GM12878 (cell line): Measurements from ENCODE around the gene SRA1. TPM values are rescaled to one million over a fixed set of nuclear protein-coding genes. Genes with fewer than 3 reads are reported as not detected.
A peak's percentile ranks its signal among the peaks of the same experiment; 100 is the strongest.

ENCODE experiments used
- ATAC-seq: fragments of 200-7000 bp; cut with Tn5 transposase; 3 replicates; pipeline ENCODE4 v1.9.1; 2020; ENCODE audit warnings: mild to moderate bottlenecking, moderate library complexity
- BruUV-seq: library from RNA; stranded (reverse); fragments of 400-500 nt; replicated peaks from 2 replicates; lab custom pipeline; 2021; lab: Mats Ljungman, UMichigan
- CTCF ChIA-PET: fragments of 300-600 bp; sonication (Branson Sonifier 250); formaldehyde crosslinking; extraction: SDS; loops from one replicate; lab custom pipeline; 2021; ENCODE audit warnings: inconsistent platforms; lab: Yijun Ruan, JAX
- POLR2A ChIA-PET: fragments of 350-600 bp; formaldehyde crosslinking; extraction: SDS; loops from one replicate; lab custom pipeline; 2021; ENCODE audit warnings: inconsistent platforms; lab: Charles Lee
- RAD21 ChIA-PET: fragments of 300-600 bp; sonication (Branson Sonifier 250); formaldehyde crosslinking; loops from one replicate; lab custom pipeline; 2023; ENCODE audit warnings: antibody characterized with exemption; ENCODE audit not compliant: unreplicated experiment; lab: Charles Lee
- SMC1A ChIA-PET: fragments of 300-600 bp; sonication (Branson Sonifier 250); formaldehyde crosslinking; loops from one replicate; lab custom pipeline; 2023; ENCODE audit not compliant: unreplicated experiment, uncharacterized antibody; lab: Charles Lee
- DNase-seq: peaks from one replicate; pipeline ENCODE4 v3.0.0-alpha.2; 2011; ENCODE audit warnings: low read depth, low spot score
- FAIRE-seq: peaks from 3 replicates; lab custom pipeline; 2011; peaks lifted over from hg19 to GRCh38; lab: Jason Lieb, UNC
- H2AFZ ChIP-seq: 2 replicates; pipeline ENCODE4 v1.6.0; 2011; ENCODE audit warnings: low read depth, low read length, control low read depth; ENCODE audit not compliant: control insufficient read depth
- H3K27ac ChIP-seq: 2 replicates; pipeline ENCODE4 v1.5.1; 2011; ENCODE audit warnings: control low read depth; ENCODE audit not compliant: control insufficient read depth, insufficient read depth
- H3K27me3 ChIP-seq, 2 experiments: replicated peaks in 1 of 2; 2 replicates each; pipeline versions ENCODE4 v1.6.0 to v1.6.1; 2011; ENCODE audit warnings: low read length in 1 of 2; ENCODE audit not compliant: control insufficient read depth in 2 of 2, insufficient read depth in 2 of 2
- H3K36me3 ChIP-seq, 2 experiments: 2 replicates each; pipeline ENCODE4 v1.5.1; 2011; ENCODE audit warnings: low read length in 1 of 2; ENCODE audit not compliant: control insufficient read depth in 2 of 2, insufficient read depth in 2 of 2
- H3K4me1 ChIP-seq: 2 replicates; pipeline ENCODE4 v1.6.1; 2011; ENCODE audit warnings: mild to moderate bottlenecking, low read length, moderate library complexity, mixed read lengths; ENCODE audit not compliant: control insufficient read depth, insufficient read depth
- H3K4me2 ChIP-seq: 2 replicates; pipeline ENCODE4 v1.6.0; 2011; ENCODE audit warnings: control low read depth; ENCODE audit not compliant: control insufficient read depth, insufficient read depth
- H3K4me3 ChIP-seq: fragments of 200-600 bp; sonication (generic); 2 replicates; pipeline ENCODE4 v1.5.1; 2016
- H3K79me2 ChIP-seq: 2 replicates; pipeline ENCODE4 v1.6.0; 2011; ENCODE audit warnings: low read length; ENCODE audit not compliant: control insufficient read depth, insufficient read depth
- H3K9ac ChIP-seq: 2 replicates; pipeline ENCODE4 v1.8.0; 2011; ENCODE audit warnings: low read length, control low read depth, mixed read lengths; ENCODE audit not compliant: control insufficient read depth, insufficient read depth
- H3K9me3 ChIP-seq: replicated peaks from 3 replicates; pipeline ENCODE4 v1.5.1; 2011; ENCODE audit warnings: mild to moderate bottlenecking, low read length; ENCODE audit not compliant: control insufficient read depth, insufficient read depth
- H4K20me1 ChIP-seq: 2 replicates; pipeline ENCODE4 v1.6.0; 2011; ENCODE audit not compliant: control insufficient read depth, insufficient read depth
- BACH1 ChIP-seq: fragments of 450-650 bp; IDR thresholded peaks from 2 replicates; pipeline ENCODE4 v1.6.1; 2017; ENCODE audit warnings: mild to moderate bottlenecking, borderline replicate concordance
- CBX5 ChIP-seq: sonication (generic); IDR thresholded peaks from 2 replicates; pipeline ENCODE4 v1.6.1; 2016; ENCODE audit warnings: low read depth, moderate library complexity, mild to moderate bottlenecking, inconsistent platforms
- CEBPB ChIP-seq, 2 experiments: fragments of 150-350 bp in 1 of 2; IDR thresholded peaks; 2 replicates each; pipeline ENCODE4 v1.6.1; 2012 to 2014; ENCODE audit warnings: low read depth in 2 of 2, low read length in 2 of 2, borderline replicate concordance in 1 of 2, inconsistent platforms in 1 of 2
- EP300 ChIP-seq, 2 experiments: fragments of 150-350 bp in 1 of 2; IDR thresholded peaks; 2 replicates each; pipeline ENCODE4 v1.6.1; 2011 to 2012; ENCODE audit warnings: low read depth in 2 of 2, low read length in 2 of 2, borderline replicate concordance in 1 of 2, improper control_type of control experiment in 1 of 2, inconsistent platforms in 1 of 2; ENCODE audit not compliant: control insufficient read depth in 1 of 2
- FOS ChIP-seq: IDR thresholded peaks from 3 replicates; pipeline ENCODE4 v1.6.1; 2011; ENCODE audit warnings: borderline replicate concordance; ENCODE audit not compliant: insufficient read length; ENCODE audit errors: extremely low read depth
- MTA2 ChIP-seq: fragments of 450-650 bp; IDR thresholded peaks from 2 replicates; pipeline ENCODE4 v1.6.1; 2016; ENCODE audit warnings: low read depth, mild to moderate bottlenecking, moderate library complexity
- MYB ChIP-seq: fragments of 150-350 bp; IDR thresholded peaks from 2 replicates; pipeline ENCODE4 v1.6.1; 2014; ENCODE audit warnings: mild to moderate bottlenecking, low read depth, low read length, borderline replicate concordance
- SMAD5 ChIP-seq: IDR thresholded peaks from 2 replicates; pipeline ENCODE4 v1.6.1; 2016; ENCODE audit warnings: antibody characterized with exemption, low read depth
- WGBS: methylation state at CpG from one replicate; pipeline ENCODE4 v1.1.6; 2016; ENCODE audit warnings: low lambda C conversion rate; ENCODE audit not compliant: insufficient replicate concordance, insufficient coverage; ENCODE audit errors: missing lambda C conversion rate; 5-methylcytosine and 5-hydroxymethylcytosine counted together
- in situ Hi-C: fragments of 300-500 bp; cut with MboI; formaldehyde crosslinking; loops from 9 replicates; pipeline ENCODE4 v1.14.3; 2018; ENCODE audit warnings: mixed read lengths
- intact Hi-C: fragments of 100-400 bp; cut with micrococcal nuclease; formaldehyde crosslinking; loops from one replicate; pipeline ENCODE4 v1.14.2; 2022; ENCODE audit not compliant: unreplicated experiment
- polyA plus RNA-seq, 11 experiments: library from polyadenylated mRNA; depleted of rRNA in 4 of 11; unstranded in 6 of 11; stranded (reverse) in 5 of 11; fragments of >200 nt; fragmentation: Nextera tagmentation in 4 of 11; fragmentation: Illumina TruSeq in 1 of 11; extraction: Ambion mirVana in 4 of 11; extraction: Trizol in 1 of 11; gene quantifications; 1 replicate in 1 of 11; 2 replicates in 10 of 11; pipeline versions ENCODE4 v1.2.1 to v1.2.3, GENCODE V29; 2011 to 2016; ENCODE audit warnings: inconsistent platforms in 2 of 11, missing spikeins in 2 of 11, low read depth in 1 of 11
- total RNA-seq, 4 experiments: library from RNA; depleted of rRNA in 3 of 4; stranded (reverse); fragments of >200 nt in 3 of 4; fragmentation: Illumina TruSeq in 1 of 4; extraction: Trizol in 1 of 4; gene quantifications; 2 replicates each; pipeline versions ENCODE4 v1.2.1 to v1.2.3, GENCODE V29; 2013 to 2021
- TF ChIP-seq, protein P1 (sequence below): fragments of 450-650 bp; IDR thresholded peaks from 2 replicates; pipeline ENCODE4 v1.6.1; 2018; ENCODE audit warnings: mild to moderate bottlenecking, low read depth, moderate library complexity; ENCODE audit not compliant: partially characterized antibody

SRA1 gene
- total and polyA plus RNA-seq, 10 of the 15 experiments (the other 5 are each of a cell fraction or from before 2014, with no cell fraction given), result 35.3 to 127 (median 56.1) TPM

DNA sequence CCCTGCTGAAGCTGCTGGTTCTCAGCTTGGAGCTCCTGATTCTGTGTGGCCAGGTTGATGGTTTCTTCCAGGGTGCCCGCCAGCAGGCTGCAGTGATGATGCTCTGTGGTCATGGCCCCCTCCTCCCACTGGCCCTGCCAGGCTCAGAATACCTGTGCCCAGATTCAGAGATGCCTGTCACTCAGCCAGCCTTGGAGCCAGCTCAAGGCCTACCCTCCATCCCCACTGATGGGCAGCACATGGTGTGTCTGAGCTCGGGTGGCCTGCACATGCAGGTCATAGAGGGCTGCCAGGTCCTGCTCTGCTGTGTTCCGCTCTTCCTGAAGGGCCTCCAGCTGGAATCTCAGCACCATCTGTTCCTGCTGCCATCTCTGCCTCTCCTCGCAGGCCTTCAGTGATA, 12.8 kb upstream of the SRA1 start:
- Histone ChIP-seq H3K4me3 (no peak overlapping the region), H3K27ac (peak overlapping the region; percentile 82), H3K4me2 (no peak overlapping the region), H3K9me3 (no peaks in the 10 kb centered on the region), H3K36me3 (peaks cover 6 to 8% of the 10 kb centered on the region in 2 experiments; a peak in 3 of 4 replicates), H4K20me1 (no peaks in the 10 kb centered on the region), H3K79me2 (peaks cover 32% of the 10 kb centered on the region), H3K4me1 (peaks cover 41% of the 10 kb centered on the region), H3K27me3 (no peaks in the 10 kb centered on the region), H3K9ac (no peak overlapping the region; the same call in 1 of the 2 replicates), H2AFZ (no peak overlapping the region)
- RAD21 ChIA-PET, result interaction anchor here (1.0 to 2.4 kb wide), 4 partner anchors 13 to 77 kb away, joined by 3 to 7 read pairs (median 6); partner anchors contain the start of genes IK, NDUFA2 and SRA1
- CTCF ChIA-PET, result interaction anchor here (0.8 to 1.8 kb wide), 5 partner anchors 13 to 69 kb away, joined by 3 to 10 read pairs (median 4); no protein-coding TSS in a partner anchor
- FAIRE-seq, result no peak
- no peak for DNase-seq
- WGBS, result 89% methylated on average over 4 of the region's 4 CpGs
- no TSS peak for BruUV-seq
- no peak for ATAC-seq
- TF ChIP-seq FOS, result no peak
- TF ChIP-seq, protein P1, sequence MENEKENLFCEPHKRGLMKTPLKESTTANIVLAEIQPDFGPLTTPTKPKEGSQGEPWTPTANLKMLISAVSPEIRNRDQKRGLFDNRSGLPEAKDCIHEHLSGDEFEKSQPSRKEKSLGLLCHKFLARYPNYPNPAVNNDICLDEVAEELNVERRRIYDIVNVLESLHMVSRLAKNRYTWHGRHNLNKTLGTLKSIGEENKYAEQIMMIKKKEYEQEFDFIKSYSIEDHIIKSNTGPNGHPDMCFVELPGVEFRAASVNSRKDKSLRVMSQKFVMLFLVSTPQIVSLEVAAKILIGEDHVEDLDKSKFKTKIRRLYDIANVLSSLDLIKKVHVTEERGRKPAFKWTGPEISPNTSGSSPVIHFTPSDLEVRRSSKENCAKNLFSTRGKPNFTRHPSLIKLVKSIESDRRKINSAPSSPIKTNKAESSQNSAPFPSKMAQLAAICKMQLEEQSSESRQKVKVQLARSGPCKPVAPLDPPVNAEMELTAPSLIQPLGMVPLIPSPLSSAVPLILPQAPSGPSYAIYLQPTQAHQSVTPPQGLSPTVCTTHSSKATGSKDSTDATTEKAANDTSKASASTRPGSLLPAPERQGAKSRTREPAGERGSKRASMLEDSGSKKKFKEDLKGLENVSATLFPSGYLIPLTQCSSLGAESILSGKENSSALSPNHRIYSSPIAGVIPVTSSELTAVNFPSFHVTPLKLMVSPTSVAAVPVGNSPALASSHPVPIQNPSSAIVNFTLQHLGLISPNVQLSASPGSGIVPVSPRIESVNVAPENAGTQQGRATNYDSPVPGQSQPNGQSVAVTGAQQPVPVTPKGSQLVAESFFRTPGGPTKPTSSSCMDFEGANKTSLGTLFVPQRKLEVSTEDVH, result no peak
- no peak for TF ChIP-seq SMAD5
- no peak for TF ChIP-seq MYB
- no peak for TF ChIP-seq EP300 (IDR thresholded peaks at IDR 0.05; ENCODE audit: borderline replicate concordance in 1 of 2, control insufficient read depth in 1 of 2, low read depth in 2 of 2, low read length in 2 of 2)
- TF ChIP-seq CBX5, result no peak
- no peak for TF ChIP-seq CEBPB (IDR thresholded peaks at IDR 0.05; ENCODE audit: borderline replicate concordance in 1 of 2, low read depth in 2 of 2, low read length in 2 of 2)
- TF ChIP-seq BACH1, result no peak
- TF ChIP-seq MTA2, result no peak
- intact Hi-C loops (no loop called here), in situ Hi-C loops (no loop called here)
- SMC1A ChIA-PET, result interaction anchor here (0.7 to 2.5 kb wide), 9 partner anchors 9 to 196 kb away, joined by 3 to 14 read pairs (median 5); partner anchors contain the start of genes EIF4EBP3 and SRA1
- POLR2A ChIA-PET, result interaction anchor here (0.6 to 3.4 kb wide), 5 partner anchors 11 to 261 kb away, joined by 3 to 22 read pairs (median 4); partner anchors contain the start of genes IK, NDUFA2 and SRA1
